HG02970 (cell line): ENCODE measurements around the gene EID2.

Source experiments
- ATAC-seq: cut with Tn5 transposase; IDR thresholded peaks from one replicate; pipeline ENCODE4 v1.9.1; 2021; ENCODE audit warnings: mild to moderate bottlenecking, moderate library complexity, moderate number of reproducible peaks; ENCODE audit not compliant: unreplicated experiment, low FRiP score

Gene EID2

GRCh38 chr19:39506598-39506943 lies 33.4 kb downstream of the EID2 start:
- ATAC-seq, result no peak

GRCh38 chr19:39502640-39503417 lies 37.1 kb downstream of the EID2 start:
- ATAC-seq, result no peak

GRCh38 chr19:39501340-39501739 lies 38.6 kb downstream of the EID2 start:
- no peak for ATAC-seq

GRCh38 chr19:39500543-39500942 lies 39.4 kb downstream of the EID2 start:
- ATAC-seq, result no peak

- no peak for ATAC-seq
These were observed 40.0 kb downstream of the EID2 start for GRCh38 chr19:39499932-39500331.

GRCh38 chr19:39498798-39499642 lies 40.9 kb downstream of the EID2 start, which contains the start of gene DLL3:
DLL3 (plus strand) TSS chr19:39498947; CDS start chr19:39498975, 28 bp downstream.
- ATAC-seq, result no peak

- ATAC-seq, result no peak
These were observed 41.8 kb downstream of the EID2 start for GRCh38 chr19:39497996-39498797.

GRCh38 chr19:39497701-39497995 lies 42.3 kb downstream of the EID2 start:
- ATAC-seq, result no peak

- ATAC-seq, result no peak
These were observed 43.9 kb downstream of the EID2 start for GRCh38 chr19:39496063-39496462.

- no peak for ATAC-seq
These were observed 45.3 kb downstream of the EID2 start for GRCh38 chr19:39494661-39495060.

- no peak for ATAC-seq
These were observed 47.2 kb downstream of the EID2 start for GRCh38 chr19:39492788-39493187.

- no peak for ATAC-seq
These were observed 47.7 kb downstream of the EID2 start for GRCh38 chr19:39492225-39492624.

GRCh38 chr19:39489756-39490155 lies 50.2 kb downstream of the EID2 start:
- no peak for ATAC-seq
